ENCODE results near the gene TPK1. TPM values are rescaled to one million over a fixed set of nuclear protein-coding genes. Genes with fewer than 3 reads are reported as not detected.
"Not testable (repeated sequence)": the region's sequence is repeated elsewhere in the genome, so short reads cannot be mapped to it uniquely, and the experiment has no call there.

Gene TPK1
- total RNA-seq, 1 experiment from 2014 or later = 3.3 TPM

GRCh38 chr7:144575456-144575855, 260.4 kb downstream of the TPK1 start:
- no peaks in the 10 kb centered on the region for H3K36me3 ChIP-seq (ENCODE audit: control insufficient read depth, insufficient read depth, low read length)
- H3K4me3 ChIP-seq (ENCODE audit: low read depth in 2 of 2, low read length in 2 of 2) = no peak overlapping the region
- intact Hi-C loops (cut with micrococcal nuclease; ENCODE audit: unreplicated experiment) (no loop called here), in situ Hi-C loops (cut with HindIII; ENCODE audit: low pct_unique_long_range_greater_than_20kb, low sequenced_read_pairs) (no loop called here)
- no TSS peak for BruUV-seq (replicated peaks)
- ATAC-seq (no peak), DNase-seq (ENCODE audit: low read depth, low spot score) (no peak)
- H3K27ac ChIP-seq (ENCODE audit: low read length) = no peak overlapping the region
- H3K9me3 ChIP-seq (ENCODE audit: control insufficient read depth, insufficient read depth, low read depth, low read length) = no peaks in the 10 kb centered on the region
- TF ChIP-seq REST (IDR thresholded peaks at IDR 0.05; ENCODE audit: insufficient read depth in 1 of 2, low read depth in 2 of 2, low read length in 1 of 2) (no peak), POLR2AphosphoS5 (IDR thresholded peaks at IDR 0.05; ENCODE audit: low read depth, low read length) (no peak), CTCF (IDR thresholded peaks at IDR 0.05) (no peak), SIN3A (IDR thresholded peaks at IDR 0.05; ENCODE audit: borderline replicate concordance, insufficient read depth, low read depth, low read length) (no peak), TCF7L2 (IDR thresholded peaks at IDR 0.05; ENCODE audit: low read depth, low read length) (no peak)
- POLR2A ChIA-PET = no interaction called here
- CTCF ChIA-PET = no interaction called here
- no peaks in the 10 kb centered on the region for H3K27me3 ChIP-seq (ENCODE audit: control insufficient read depth, insufficient read depth, low read length)
- no peaks in the 10 kb centered on the region for H3K4me1 ChIP-seq (ENCODE audit: control insufficient read depth, insufficient read depth, low read length)

- ATAC-seq; H3K9me3 ChIP-seq (ENCODE audit: control insufficient read depth, insufficient read depth, low read depth, low read length); intact Hi-C loops (cut with micrococcal nuclease; ENCODE audit: unreplicated experiment); H3K27me3 ChIP-seq (ENCODE audit: control insufficient read depth, insufficient read depth, low read length); CTCF ChIA-PET; in situ Hi-C loops (cut with HindIII; ENCODE audit: low pct_unique_long_range_greater_than_20kb, low sequenced_read_pairs); H3K4me1 ChIP-seq (ENCODE audit: control insufficient read depth, insufficient read depth, low read length); DNase-seq (ENCODE audit: low read depth, low spot score); H3K36me3 ChIP-seq (ENCODE audit: control insufficient read depth, insufficient read depth, low read length); H3K27ac ChIP-seq (ENCODE audit: low read length); BruUV-seq (replicated peaks); H3K4me3 ChIP-seq (ENCODE audit: low read depth in 2 of 2, low read length in 2 of 2); POLR2A ChIA-PET: not testable (repeated sequence)
These were observed 261.1 kb downstream of the TPK1 start for GRCh38 chr7:144574753-144575152.

- H3K4me3 ChIP-seq (ENCODE audit: low read depth in 2 of 2, low read length in 2 of 2) = no peak overlapping the region
- intact Hi-C loops (cut with micrococcal nuclease; ENCODE audit: unreplicated experiment) = no loop called here
- H3K27me3 ChIP-seq (ENCODE audit: control insufficient read depth, insufficient read depth, low read length) = no peaks in the 10 kb centered on the region
- BruUV-seq (replicated peaks) = no TSS peak
- no peak overlapping the region for H3K27ac ChIP-seq (ENCODE audit: low read length)
- no peaks in the 10 kb centered on the region for H3K4me1 ChIP-seq (ENCODE audit: control insufficient read depth, insufficient read depth, low read length)
- H3K9me3 ChIP-seq (ENCODE audit: control insufficient read depth, insufficient read depth, low read depth, low read length) = no peaks in the 10 kb centered on the region
- DNase-seq (ENCODE audit: low read depth, low spot score) = no peak
- ChIA-PET POLR2A (no interaction called here), CTCF (no interaction called here)
- TF ChIP-seq TCF7L2 (IDR thresholded peaks at IDR 0.05; ENCODE audit: low read depth, low read length) (no peak), REST (IDR thresholded peaks at IDR 0.05; ENCODE audit: insufficient read depth in 1 of 2, low read depth in 2 of 2, low read length in 1 of 2) (no peak), POLR2AphosphoS5 (IDR thresholded peaks at IDR 0.05; ENCODE audit: low read depth, low read length) (no peak), CTCF (IDR thresholded peaks at IDR 0.05) (no peak), SIN3A (IDR thresholded peaks at IDR 0.05; ENCODE audit: borderline replicate concordance, insufficient read depth, low read depth, low read length) (no peak)
- no peaks in the 10 kb centered on the region for H3K36me3 ChIP-seq (ENCODE audit: control insufficient read depth, insufficient read depth, low read length)
- in situ Hi-C loops (cut with HindIII; ENCODE audit: low pct_unique_long_range_greater_than_20kb, low sequenced_read_pairs) = no loop called here
- ATAC-seq = no peak
These were observed 267.6 kb downstream of the TPK1 start for GRCh38 chr7:144568233-144568632.

All from Panc1 (cell line).